ENCODE data around the gene TMC7.

TMC7 gene

GRCh38 chr16:18966791-18967190 lies 16.9 kb upstream of the TMC7 start:
- DNase-seq (ENCODE audit: extremely low read depth, insufficient read length) = no peak
- Histone ChIP-seq H3K4me3 (replicated peaks; ENCODE audit: low read depth, low read length) (no peak overlapping the region), H3K27me3 (replicated peaks; ENCODE audit: control insufficient read depth, insufficient read depth, low read length) (no peaks in the 10 kb centered on the region), H3K36me3 (ENCODE audit: control insufficient read depth, insufficient read depth, low read length) (no peaks in the 10 kb centered on the region)
- TF ChIP-seq CTCF (IDR thresholded peaks at IDR 0.05; ENCODE audit: insufficient read depth, low read length, poor library complexity, severe bottlenecking) = no peak

GRCh38 chr16:18969050-18969854 lies 14.5 kb upstream of the TMC7 start:
- TF ChIP-seq CTCF (IDR thresholded peaks at IDR 0.05; ENCODE audit: insufficient read depth, low read length, poor library complexity, severe bottlenecking) = peak; percentile 93
- Histone ChIP-seq H3K4me3 (replicated peaks; ENCODE audit: low read depth, low read length) (0 out of 2 replicates have a peak overlapping the region, but pooled peaks have one; percentile 15), H3K36me3 (ENCODE audit: control insufficient read depth, insufficient read depth, low read length) (no peaks in the 10 kb centered on the region), H3K27me3 (replicated peaks; ENCODE audit: control insufficient read depth, insufficient read depth, low read length) (no peaks in the 10 kb centered on the region)
- DNase-seq (ENCODE audit: extremely low read depth, insufficient read length) = peak; percentile 39

GRCh38 chr16:18969855-18970240 lies 13.9 kb upstream of the TMC7 start:
- no peaks in the 10 kb centered on the region for H3K27me3 ChIP-seq (replicated peaks; ENCODE audit: control insufficient read depth, insufficient read depth, low read length)
- TF ChIP-seq CTCF (IDR thresholded peaks at IDR 0.05; ENCODE audit: insufficient read depth, low read length, poor library complexity, severe bottlenecking) = no peak
- H3K36me3 ChIP-seq (ENCODE audit: control insufficient read depth, insufficient read depth, low read length) = no peaks in the 10 kb centered on the region
- no peak overlapping the region for H3K4me3 ChIP-seq (replicated peaks; ENCODE audit: low read depth, low read length)
- DNase-seq (ENCODE audit: extremely low read depth, insufficient read length) = no peak

GRCh38 chr16:18975109-18975508 lies 8.6 kb upstream of the TMC7 start:
- no peaks in the 10 kb centered on the region for H3K36me3 ChIP-seq (ENCODE audit: control insufficient read depth, insufficient read depth, low read length)
- no peak for DNase-seq (ENCODE audit: extremely low read depth, insufficient read length)
- no peak for TF ChIP-seq CTCF (IDR thresholded peaks at IDR 0.05; ENCODE audit: insufficient read depth, low read length, poor library complexity, severe bottlenecking)
- H3K27me3 ChIP-seq (replicated peaks; ENCODE audit: control insufficient read depth, insufficient read depth, low read length) = no peaks in the 10 kb centered on the region
- H3K4me3 ChIP-seq (replicated peaks; ENCODE audit: low read depth, low read length) = no peak overlapping the region

- Histone ChIP-seq H3K27me3 (replicated peaks; ENCODE audit: control insufficient read depth, insufficient read depth, low read length) (no peaks in the 10 kb centered on the region; the same call in 1 of the 2 replicates), H3K36me3 (ENCODE audit: control insufficient read depth, insufficient read depth, low read length) (no peaks in the 10 kb centered on the region), H3K4me3 (replicated peaks; ENCODE audit: low read depth, low read length) (no peak overlapping the region)
- no peak for TF ChIP-seq CTCF (IDR thresholded peaks at IDR 0.05; ENCODE audit: insufficient read depth, low read length, poor library complexity, severe bottlenecking)
- no peak for DNase-seq (ENCODE audit: extremely low read depth, insufficient read length)
Measured at GRCh38 chr16:18979936-18980335, 3.8 kb upstream of the TMC7 start.

Measured in GM06990 (cell line).